Mucosa of descending colon (tissue), 3 donors: ENCODE results near the gene S100A16. TPM values are rescaled to one million over a fixed set of nuclear protein-coding genes. Genes with fewer than 3 reads are reported as not detected.

ENCODE experiments used
- ATAC-seq: fragments of 200-7000 bp; cut with Tn5 transposase; one replicate; pipeline ENCODE4 v1.9.1; 2020; ENCODE audit warnings: mild to moderate bottlenecking, moderate library complexity
- DNase-seq, 3 donors: peaks; one replicate each; pipeline ENCODE4 v3.0.0-alpha.2; 2020
- H3K36me3 ChIP-seq: fragments of 200-600 bp; one replicate; pipeline ENCODE4 v1.8.0; 2021; ENCODE audit warnings: low read depth, mild to moderate bottlenecking
- H3K4me1 ChIP-seq: fragments of 200-600 bp; one replicate; pipeline ENCODE4 v1.8.0; 2021; ENCODE audit warnings: low read depth, mild to moderate bottlenecking
- H3K4me3 ChIP-seq: fragments of 200-600 bp; one replicate; pipeline ENCODE4 v1.8.0; 2021; ENCODE audit warnings: mild to moderate bottlenecking
- H3K9me3 ChIP-seq: fragments of 200-600 bp; one replicate; pipeline ENCODE4 v1.8.0; 2021; ENCODE audit warnings: mild to moderate bottlenecking
- intact Hi-C, 2 donors: fragments of 100-400 bp; cut with DNase I in 1 of 2; cut with micrococcal nuclease in 1 of 2; formaldehyde crosslinking; loops; one replicate each; pipeline versions ENCODE4 v1.11.0 to v1.11.1; 2022; cut with DNase I, micrococcal nuclease
- long read RNA-seq, 2 donors: library from polyadenylated mRNA; unstranded; transcript quantifications; one replicate each; pipeline ENCODE4 v2.0.0, GENCODE V29; 2019 to 2021
- total RNA-seq, 3 donors: library from RNA; stranded (reverse); fragmentation: NEBNext Ultra II Directional in 2 of 3; extraction: Animal tissue kit (Norgen Biotek cat#: 25700) in 2 of 3; gene quantifications; one replicate each; pipeline versions ENCODE4 v1.2.1 to v1.2.4, GENCODE V29; 2021 to 2023
- TF ChIP-seq, protein P1 (sequence below): fragments of 200-600 bp; IDR thresholded peaks from one replicate; pipeline ENCODE4 v1.8.0; 2022; ENCODE audit warnings: antibody characterized with exemption, mild to moderate bottlenecking
- donor health status: DM: no; HTN: no; CAD: no; lungs with moderate emphysema.
- donor health status: DM: no; HTN: no; CAD: no.
- donor health status: DM: no; HTN: yes; CAD: no.

The S100A16 gene, protein sequence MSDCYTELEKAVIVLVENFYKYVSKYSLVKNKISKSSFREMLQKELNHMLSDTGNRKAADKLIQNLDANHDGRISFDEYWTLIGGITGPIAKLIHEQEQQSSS
- 100 to 1,000 TPM in 2 of 3 donors, 10 to 100 TPM in 1; 79.9 to 156 (median 139) TPM for total RNA-seq
- long read RNA-seq, donor 1, transcript S100A16-203 (3 exons, 956 nt), result minor isoform, 10 of 97 reads
- long read RNA-seq, donor 1, transcript S100A16-204 (3 exons, 1,118 nt), result major isoform, 77 of 97 reads
- long read RNA-seq, donor 1, partial matches to known transcripts, result 2 of 97 reads
- long read RNA-seq, donor 1, other reads (novel, unspliced or antisense), result 8 of 97 reads
- long read RNA-seq, donor 2, transcript S100A16-203 (3 exons, 956 nt), result minor isoform, 9 of 203 reads
- long read RNA-seq, donor 2, transcript S100A16-204 (3 exons, 1,118 nt), result major isoform, 178 of 203 reads
- long read RNA-seq, donor 2, partial matches to known transcripts, result 9 of 203 reads
- long read RNA-seq, donor 2, other reads (novel, unspliced or antisense), result 4 of 203 reads

DNA sequence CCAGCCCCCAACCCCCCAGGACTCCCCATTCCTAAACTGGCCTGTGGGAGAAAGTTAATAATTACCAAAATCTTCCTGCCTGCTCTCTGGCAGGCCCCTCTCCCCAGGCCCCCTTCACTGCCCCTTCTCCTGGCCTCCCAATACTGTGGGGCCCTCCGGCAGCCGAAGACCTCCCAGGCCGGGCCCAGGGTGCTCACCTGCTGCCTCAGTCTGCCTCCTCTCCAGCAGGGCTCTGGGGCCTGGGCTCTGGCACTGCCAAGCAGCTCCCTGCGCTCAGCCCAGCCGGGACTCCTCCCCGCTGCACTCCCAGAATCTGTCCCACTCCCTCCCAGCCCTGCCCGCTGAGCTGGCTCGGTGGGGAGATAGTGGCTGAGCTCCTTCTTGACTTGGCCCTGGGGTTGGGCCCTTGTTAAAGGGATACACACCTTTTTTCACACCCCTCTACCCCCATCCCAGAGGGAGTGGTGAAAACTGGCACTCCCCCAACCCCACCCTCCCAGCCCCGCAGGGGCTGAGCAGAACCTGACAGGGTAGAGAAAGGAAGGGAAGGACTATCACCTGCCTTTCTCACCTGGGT is at the start of gene S100A16:
Gene S100A16, minus strand, starts transcription at position 383 of the 577 bp plus-strand sequence. CDS start 4,986 bp downstream, outside the sequence.
- peak; percentile 65 for ATAC-seq
- peak; percentile 90 to 94 (median 92) for DNase-seq
- H3K4me3 ChIP-seq, result peak within 1 kb of the TSS; percentile 63
- TF ChIP-seq, protein P1, sequence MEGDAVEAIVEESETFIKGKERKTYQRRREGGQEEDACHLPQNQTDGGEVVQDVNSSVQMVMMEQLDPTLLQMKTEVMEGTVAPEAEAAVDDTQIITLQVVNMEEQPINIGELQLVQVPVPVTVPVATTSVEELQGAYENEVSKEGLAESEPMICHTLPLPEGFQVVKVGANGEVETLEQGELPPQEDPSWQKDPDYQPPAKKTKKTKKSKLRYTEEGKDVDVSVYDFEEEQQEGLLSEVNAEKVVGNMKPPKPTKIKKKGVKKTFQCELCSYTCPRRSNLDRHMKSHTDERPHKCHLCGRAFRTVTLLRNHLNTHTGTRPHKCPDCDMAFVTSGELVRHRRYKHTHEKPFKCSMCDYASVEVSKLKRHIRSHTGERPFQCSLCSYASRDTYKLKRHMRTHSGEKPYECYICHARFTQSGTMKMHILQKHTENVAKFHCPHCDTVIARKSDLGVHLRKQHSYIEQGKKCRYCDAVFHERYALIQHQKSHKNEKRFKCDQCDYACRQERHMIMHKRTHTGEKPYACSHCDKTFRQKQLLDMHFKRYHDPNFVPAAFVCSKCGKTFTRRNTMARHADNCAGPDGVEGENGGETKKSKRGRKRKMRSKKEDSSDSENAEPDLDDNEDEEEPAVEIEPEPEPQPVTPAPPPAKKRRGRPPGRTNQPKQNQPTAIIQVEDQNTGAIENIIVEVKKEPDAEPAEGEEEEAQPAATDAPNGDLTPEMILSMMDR, result no peak
- no peaks in the 10 kb centered on the region for H3K9me3 ChIP-seq
- peaks cover 43% of the 10 kb centered on the region for H3K4me1 ChIP-seq
- no peaks in the 10 kb centered on the region for H3K36me3 ChIP-seq
- intact Hi-C loops, result no loop called here

DNA sequence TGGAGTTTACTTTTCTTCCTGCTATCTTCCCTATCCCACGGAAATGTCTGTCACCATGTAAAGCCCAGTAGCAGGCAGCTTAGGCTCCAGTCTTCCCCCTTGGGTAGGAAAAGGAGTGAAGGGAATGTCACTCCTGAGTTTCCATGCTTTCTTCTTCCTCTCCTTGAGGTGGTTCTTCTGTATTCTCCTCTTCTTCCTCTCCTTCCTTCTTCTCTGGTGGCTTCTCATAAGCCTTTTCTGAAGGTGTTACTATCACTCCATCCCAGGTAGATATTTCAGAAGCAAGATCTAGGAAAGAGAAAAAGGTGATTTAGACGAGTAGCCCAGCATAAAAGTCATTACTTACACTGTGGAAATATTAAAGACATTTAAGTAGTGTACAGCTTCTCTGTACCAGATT is 49.3 kb upstream of the S100A16 start:
- Histone ChIP-seq H3K4me1 (peaks cover 8% of the 10 kb centered on the region), H3K4me3 (no peak overlapping the region), H3K36me3 (peaks cover 6% of the 10 kb centered on the region), H3K9me3 (no peaks in the 10 kb centered on the region)
- intact Hi-C loops, result no loop called here
- DNase-seq (no peak), ATAC-seq (no peak)
- TF ChIP-seq, protein P1, result no peak

DNA sequence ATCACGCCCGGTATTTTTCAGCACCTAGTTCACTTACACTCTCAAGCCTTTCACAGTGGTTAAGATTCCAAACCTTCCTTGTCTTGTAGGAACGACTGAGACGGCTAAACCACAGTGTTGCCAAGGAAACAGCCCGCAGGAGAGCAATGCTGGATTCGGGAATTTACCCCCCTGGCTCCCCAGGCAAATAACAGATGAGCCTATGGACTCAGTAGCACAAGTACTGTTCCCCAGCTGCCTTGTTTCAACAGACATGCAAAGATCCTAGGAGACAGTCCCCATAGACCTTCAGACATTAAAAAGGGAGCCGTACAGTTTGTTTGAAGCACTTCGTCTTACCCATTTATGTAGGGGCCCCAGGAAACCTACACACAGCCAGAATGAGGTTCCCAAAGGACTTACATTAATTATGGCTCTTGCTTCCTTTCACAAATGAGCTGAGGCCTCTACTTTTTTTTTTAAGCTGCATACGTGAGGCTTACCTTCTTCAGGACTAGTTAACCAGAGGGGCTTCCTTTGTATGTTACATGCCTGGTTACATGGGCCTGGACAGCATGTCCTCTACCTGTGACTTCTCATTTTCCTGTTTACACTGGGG is 48.3 kb upstream of the S100A16 start:
- no peak overlapping the region for H3K4me3 ChIP-seq
- ATAC-seq (no peak), DNase-seq (no peak)
- H3K4me1 ChIP-seq, result peaks cover 8% of the 10 kb centered on the region
- H3K36me3 ChIP-seq, result peaks cover 6% of the 10 kb centered on the region
- H3K9me3 ChIP-seq, result no peaks in the 10 kb centered on the region
- TF ChIP-seq, protein P1, result no peak
- intact Hi-C loops, result no loop called here

DNA sequence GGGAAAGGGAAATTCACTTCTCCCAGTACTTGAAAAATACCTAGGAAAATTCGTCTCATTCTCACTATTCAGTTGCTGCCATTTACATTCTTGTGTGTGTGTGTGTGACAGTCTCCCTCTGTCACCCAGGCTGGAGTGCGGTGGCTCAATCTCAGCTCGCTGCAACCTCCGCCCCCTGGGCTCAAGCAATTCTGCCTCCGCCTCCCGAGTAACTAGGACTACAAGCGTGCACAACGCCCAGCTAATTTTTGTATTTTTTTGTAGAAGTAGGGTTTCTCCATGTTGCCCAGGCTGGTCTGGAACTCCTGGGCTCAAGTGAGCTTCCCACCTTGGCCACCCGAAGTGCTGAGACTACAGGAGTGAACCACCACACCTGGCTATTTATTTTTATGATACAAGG is 46.7 kb upstream of the S100A16 start:
- Histone ChIP-seq H3K9me3 (no peaks in the 10 kb centered on the region), H3K4me3 (no peak overlapping the region), H3K4me1 (peaks cover 8% of the 10 kb centered on the region), H3K36me3 (peaks cover 6% of the 10 kb centered on the region)
- TF ChIP-seq, protein P1, result no peak
- no peak for ATAC-seq
- DNase-seq, result peak in 1 of 3 donors; percentile 27
- intact Hi-C loops, result no loop called here

DNA sequence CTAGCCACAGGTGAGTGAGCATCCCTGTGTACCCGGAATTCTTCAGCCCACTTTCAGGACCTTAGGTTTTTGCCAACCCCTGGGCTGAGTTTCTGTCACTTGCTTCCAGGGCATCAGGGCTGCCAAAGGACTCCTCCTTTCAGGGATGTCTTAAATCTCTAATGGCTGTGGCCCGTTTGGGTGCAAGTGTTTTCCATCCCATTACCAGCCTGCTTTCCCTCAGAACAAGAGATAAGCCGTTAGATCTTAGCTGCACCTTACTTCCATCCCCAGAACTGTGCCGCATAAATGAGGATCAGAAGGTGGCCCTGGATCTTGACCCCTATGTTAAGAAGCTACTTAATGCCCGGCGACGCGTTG is 46.2 kb upstream of the S100A16 start:
- TF ChIP-seq, protein P1, result no peak
- intact Hi-C loops, result no loop called here
- ATAC-seq, result no peak

More for the DNA sequence above, 46.2 kb upstream of the S100A16 start:
- no peak for DNase-seq
- peak overlapping the region; percentile 33 for H3K4me3 ChIP-seq
- peaks cover 6% of the 10 kb centered on the region for H3K36me3 ChIP-seq
- H3K4me1 ChIP-seq, result peaks cover 8% of the 10 kb centered on the region
- no peaks in the 10 kb centered on the region for H3K9me3 ChIP-seq
